Head of caudate nucleus (tissue), 42 donors: ENCODE data around the gene CTAGE8.
"Not testable (repeated sequence)": the region's sequence is repeated elsewhere in the genome, so short reads cannot be mapped to it uniquely, and the experiment has no call there.

ENCODE experiments used
- DNase-seq, 42 donors: peaks; one replicate each; pipeline versions ENCODE4 v3.0.0 to v3.0.0-alpha.2; 2020 to 2021; ENCODE audit warnings: mixed read lengths in 7 of 42
- intact Hi-C: fragments of 100-400 bp; cut with DNase I; formaldehyde crosslinking; loops from one replicate; pipeline ENCODE4 v1.15.0; 2022

The CTAGE8 gene, protein sequence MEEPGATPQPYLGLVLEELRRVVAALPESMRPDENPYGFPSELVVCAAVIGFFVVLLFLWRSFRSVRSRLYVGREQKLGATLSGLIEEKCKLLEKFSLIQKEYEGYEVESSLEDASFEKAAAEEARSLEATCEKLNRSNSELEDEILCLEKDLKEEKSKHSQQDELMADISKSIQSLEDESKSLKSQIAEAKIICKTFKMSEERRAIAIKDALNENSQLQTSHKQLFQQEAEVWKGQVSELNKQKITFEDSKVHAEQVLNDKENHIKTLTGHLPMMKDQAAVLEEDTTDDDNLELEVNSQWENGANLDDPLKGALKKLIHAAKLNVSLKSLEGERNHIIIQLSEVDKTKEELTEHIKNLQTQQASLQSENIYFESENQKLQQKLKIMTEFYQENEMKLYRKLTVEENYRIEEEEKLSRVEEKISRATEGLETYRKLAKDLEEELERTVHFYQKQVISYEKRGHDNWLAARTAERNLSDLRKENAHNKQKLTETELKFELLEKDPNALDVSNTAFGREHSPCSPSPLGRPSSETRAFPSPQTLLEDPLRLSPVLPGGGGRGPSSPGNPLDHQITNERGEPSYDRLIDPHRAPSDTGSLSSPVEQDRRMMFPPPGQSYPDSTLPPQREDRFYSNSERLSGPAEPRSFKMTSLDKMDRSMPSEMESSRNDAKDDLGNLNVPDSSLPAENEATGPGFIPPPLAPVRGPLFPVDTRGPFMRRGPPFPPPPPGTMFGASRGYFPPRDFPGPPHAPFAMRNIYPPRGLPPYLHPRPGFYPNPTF

DNA sequence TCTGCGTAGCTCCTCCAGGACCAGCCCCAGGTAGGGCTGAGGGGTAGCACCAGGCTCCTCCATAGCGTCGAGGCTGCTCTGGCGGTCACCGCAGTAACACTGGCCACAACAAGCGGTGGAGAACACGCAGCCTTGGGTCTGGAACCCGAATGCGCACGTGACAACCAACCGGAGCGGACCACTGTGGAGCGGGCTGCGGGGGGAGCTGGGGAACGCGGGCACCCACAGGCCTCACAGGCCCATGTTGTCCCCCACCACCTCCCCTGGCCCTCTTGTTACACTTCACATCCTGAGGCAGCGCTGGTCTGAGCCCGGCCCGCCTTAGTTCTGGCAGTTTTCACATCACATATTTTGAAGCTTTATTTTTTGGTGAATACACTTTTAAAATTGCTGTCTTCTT lies at the start of gene CTAGE8:
Gene CTAGE8, minus strand, starts transcription at position 101 of the 400 bp plus-strand sequence. Its CDS starts 38 bp downstream, at position 63.
- intact Hi-C loops, DNase-seq: not testable (repeated sequence)

GRCh38 chr7:144317537-144317936 lies 48.4 kb upstream of the CTAGE8 start:
- DNase-seq, intact Hi-C loops: not testable (repeated sequence)

DNA sequence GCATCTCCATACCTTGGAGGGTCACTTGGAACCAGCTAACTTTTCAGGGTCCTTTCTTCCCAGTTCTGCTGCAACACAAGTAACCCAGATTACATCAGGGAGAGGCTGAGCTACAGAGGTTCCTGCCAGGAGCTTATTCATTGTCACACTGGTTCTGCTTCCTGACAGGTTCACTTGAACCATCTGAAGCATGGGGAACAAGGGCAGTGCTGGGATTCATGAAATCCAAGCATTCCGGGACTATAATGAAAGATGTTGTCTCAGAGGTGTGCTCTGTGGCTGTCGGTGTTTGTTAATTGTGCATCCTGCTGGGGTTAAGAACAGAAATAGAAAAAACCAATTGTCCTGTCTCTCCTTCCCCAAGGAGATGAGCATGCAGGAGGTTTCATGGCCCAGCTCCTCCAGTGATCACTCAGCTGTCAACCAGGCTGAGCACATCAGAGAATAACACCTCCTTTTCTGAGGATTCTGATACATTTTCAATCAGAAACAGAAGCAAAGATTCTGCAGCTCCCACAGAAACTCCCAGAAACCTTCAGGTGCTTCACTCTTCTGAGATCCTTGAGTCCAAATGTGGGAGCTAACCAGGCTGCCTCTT lies 42.9 kb upstream of the CTAGE8 start, which contains the start of gene OR2A1:
Gene OR2A1, plus strand, starts transcription at position 548 of the 598 bp plus-strand sequence. CDS start 5,706 bp downstream, outside the sequence.
- intact Hi-C loops, DNase-seq: not testable (repeated sequence)

- DNase-seq, intact Hi-C loops: not testable (repeated sequence)
These were observed 42.1 kb upstream of the CTAGE8 start for GRCh38 chr7:144311218-144311617.

GRCh38 chr7:144309702-144310101 lies 40.6 kb upstream of the CTAGE8 start:
- DNase-seq, intact Hi-C loops: not testable (repeated sequence)

DNA sequence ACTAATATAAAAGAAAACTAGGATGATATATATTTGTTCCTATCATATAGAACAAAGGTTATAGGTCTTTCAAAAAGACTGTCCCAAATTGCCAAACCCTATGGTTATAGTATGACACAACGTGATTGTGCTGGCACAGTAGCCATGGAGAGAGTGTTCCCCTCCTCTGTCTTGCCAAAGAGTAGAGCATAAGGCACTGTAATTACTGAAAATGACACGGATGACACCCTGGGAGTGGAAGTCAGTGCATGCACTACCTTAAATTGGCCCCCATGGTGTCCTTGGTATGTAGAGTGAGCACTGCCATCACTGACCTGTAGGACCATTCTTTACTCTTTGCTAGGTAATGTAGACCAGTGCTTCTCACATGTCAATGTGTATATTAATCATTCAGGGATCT lies 36.1 kb upstream of the CTAGE8 start:
- DNase-seq, intact Hi-C loops: not testable (repeated sequence)

- DNase-seq, intact Hi-C loops: not testable (repeated sequence)
These were observed 34.5 kb upstream of the CTAGE8 start for GRCh38 chr7:144303607-144304006.

- intact Hi-C loops, result not testable (repeated sequence)
- DNase-seq, result peak in 1 of 42 donors; percentile 2
These were observed 33.7 kb upstream of the CTAGE8 start for GRCh38 chr7:144302578-144303303.

DNA sequence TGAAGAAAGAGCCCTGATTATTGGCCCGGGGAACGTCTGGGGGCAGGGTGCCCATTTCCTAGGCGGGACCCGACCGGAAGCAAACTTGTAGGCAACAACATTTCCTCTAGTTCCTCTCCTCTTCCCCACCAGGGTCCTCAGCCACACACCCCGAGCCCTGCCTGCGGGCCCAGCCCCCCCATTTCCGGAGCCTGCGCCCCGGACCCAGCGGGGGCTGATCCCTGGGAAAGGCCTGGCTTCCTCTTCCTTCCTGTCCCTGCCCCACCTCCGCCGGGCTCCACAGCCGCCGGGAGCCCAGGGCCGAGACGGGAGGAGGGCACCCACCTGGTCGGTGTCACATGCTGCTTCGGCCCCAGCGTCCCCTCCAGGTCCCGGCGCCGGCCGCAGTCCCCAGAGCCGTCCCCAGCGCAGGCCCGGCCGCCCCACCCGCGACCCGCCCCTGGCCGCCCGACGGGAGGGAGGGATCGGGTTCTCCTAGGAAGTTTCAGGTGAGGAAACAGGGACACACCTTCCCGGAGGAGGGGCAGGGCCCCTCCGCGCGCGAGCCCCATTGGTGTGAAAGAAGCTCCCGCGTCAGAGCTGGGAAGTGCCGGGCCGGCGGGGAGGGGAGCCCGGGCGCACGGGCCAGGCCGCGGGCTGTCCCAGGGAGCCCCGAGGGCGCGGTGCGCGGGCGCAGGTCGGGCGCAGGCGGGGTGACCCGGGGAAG lies 24.9 kb upstream of the CTAGE8 start:
- intact Hi-C loops, DNase-seq: not testable (repeated sequence)

DNA sequence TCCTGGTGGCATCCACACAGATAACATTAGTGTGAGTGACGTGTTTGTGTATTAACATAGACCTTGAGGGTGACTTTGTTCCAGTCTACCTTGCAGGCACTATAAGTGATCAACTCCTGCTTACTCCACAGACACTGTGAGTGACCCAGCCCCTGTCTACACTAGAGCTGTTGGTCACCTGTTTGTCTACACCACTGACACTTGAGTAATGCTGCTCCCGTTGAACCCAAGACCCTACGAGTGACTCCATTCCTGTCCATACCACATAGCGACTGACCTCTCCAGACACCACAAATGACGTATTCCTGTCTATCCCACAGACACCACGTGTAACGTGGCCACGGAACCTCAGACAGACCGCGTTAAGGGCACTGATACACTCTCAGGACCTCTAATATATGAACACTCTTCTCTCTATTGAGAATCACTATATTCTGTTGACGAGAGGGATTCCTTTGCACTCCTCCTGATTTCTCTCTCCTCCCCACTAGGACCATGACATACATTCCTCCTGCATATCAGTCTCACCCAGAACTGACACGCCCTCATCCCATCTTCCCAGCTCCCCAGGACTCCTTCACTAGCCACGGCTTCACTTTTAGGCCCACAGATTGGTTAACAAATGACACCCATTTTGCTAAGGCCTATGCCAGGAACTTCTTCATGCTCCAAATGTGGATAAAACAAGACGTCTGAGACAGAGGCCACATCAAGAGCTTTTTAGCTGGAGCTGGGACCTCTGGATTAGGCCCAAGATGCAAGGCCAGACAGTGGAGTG lies 23.5 kb upstream of the CTAGE8 start:
- DNase-seq, result peak in 1 of 42 donors; percentile 27
- intact Hi-C loops, result not testable (repeated sequence)

DNA sequence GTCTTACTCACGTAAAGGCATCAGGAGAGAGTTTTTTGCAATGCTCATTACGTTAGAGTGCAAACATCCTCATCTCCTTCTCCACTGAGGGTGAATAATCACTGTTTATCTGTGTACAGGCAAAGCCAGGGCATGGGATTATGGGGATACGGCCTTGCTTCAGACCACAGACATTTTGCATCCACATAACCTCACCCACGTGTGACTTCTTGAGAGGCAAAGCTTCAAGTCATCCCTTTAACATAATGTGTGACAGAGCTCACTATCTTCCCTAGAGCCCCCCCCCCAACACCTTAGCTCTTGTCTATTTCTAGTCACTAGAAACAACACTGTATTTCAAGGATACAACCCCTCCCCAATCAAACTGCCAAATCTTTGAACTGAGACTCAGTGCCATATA lies 22.5 kb upstream of the CTAGE8 start:
- intact Hi-C loops, result not testable (repeated sequence)
- peak in 1 of 42 donors; percentile 4 for DNase-seq

- DNase-seq, intact Hi-C loops: not testable (repeated sequence)
These were observed 18.2 kb upstream of the CTAGE8 start for GRCh38 chr7:144287171-144287784.

GRCh38 chr7:144283716-144284115 lies 14.6 kb upstream of the CTAGE8 start:
- intact Hi-C loops, DNase-seq: not testable (repeated sequence)

GRCh38 chr7:144282490-144282889 lies 13.4 kb upstream of the CTAGE8 start:
- DNase-seq, intact Hi-C loops: not testable (repeated sequence)

GRCh38 chr7:144281981-144282380 lies 12.9 kb upstream of the CTAGE8 start:
- intact Hi-C loops, DNase-seq: not testable (repeated sequence)

GRCh38 chr7:144280010-144280409 lies 10.9 kb upstream of the CTAGE8 start:
- intact Hi-C loops, DNase-seq: not testable (repeated sequence)

DNA sequence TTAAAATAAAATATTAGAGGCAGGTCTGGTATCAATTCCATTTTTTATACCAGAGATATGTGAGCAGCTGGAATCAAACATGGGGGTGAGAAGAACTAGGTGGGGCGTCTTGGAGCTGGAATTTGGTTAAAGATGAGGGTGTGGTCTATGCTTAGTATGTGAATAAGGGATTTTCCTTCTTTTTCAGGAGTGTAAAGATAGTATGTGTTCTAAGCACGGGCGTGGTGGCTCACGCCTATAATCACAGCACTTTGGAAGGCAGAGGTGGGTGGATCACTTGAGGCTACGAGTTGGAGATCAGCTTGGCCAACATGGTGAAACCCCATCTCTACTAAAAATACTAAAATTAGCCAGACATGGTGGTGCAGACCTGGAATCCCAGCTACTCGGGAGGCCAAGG lies 6.2 kb upstream of the CTAGE8 start:
- DNase-seq, intact Hi-C loops: not testable (repeated sequence)
